Hypothalamus (tissue), 51 donors: Measurements from ENCODE around the gene DSN1.

Experiments
- DNase-seq, 51 donors: peaks; one replicate each; lab custom pipeline; 2025; lab: John Stamatoyannopoulos, UW

DSN1 gene

DNA sequence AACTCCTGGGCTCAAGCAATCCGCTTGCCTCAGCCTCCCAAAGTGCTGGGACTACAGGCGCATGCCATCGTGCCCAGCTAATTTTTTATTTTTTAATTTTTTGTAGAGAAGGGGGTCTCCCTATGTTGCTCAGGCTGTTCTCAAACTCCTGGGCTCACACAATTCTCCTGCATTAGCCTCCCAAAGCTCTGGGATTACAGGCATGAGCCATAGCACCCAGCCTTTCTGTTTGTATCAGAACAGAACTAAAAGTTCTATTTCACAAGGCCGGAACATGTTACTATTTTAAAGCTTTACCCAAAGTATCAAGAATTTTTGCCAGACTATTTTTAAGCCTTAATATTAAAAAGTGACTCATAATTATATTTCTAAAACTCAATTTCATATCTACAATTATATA lies 70.0 kb downstream of the DSN1 start:
- DNase-seq = no peak
